GM10266 (cell line): ENCODE results near the gene SSTR3.
A peak's percentile ranks its signal among the peaks of the same experiment; 100 is the strongest.
"Not testable (repeated sequence)": the region's sequence is repeated elsewhere in the genome, so short reads cannot be mapped to it uniquely, and the experiment has no call there.

Experiments used
- DNase-seq: peaks from one replicate; pipeline ENCODE4 v3.0.0; 2012; ENCODE audit errors: extremely low spot score
- CTCF ChIP-seq: IDR thresholded peaks from 2 replicates; pipeline ENCODE4 v1.5.1; 2012; ENCODE audit warnings: mild to moderate bottlenecking, low read depth; ENCODE audit not compliant: control insufficient read depth, insufficient read depth; ENCODE audit errors: missing control alignments

Gene SSTR3

GRCh38 chr22:37234736-37235711, 22.7 kb upstream of the SSTR3 start:
- no peak for DNase-seq
- no peak for TF ChIP-seq CTCF

- TF ChIP-seq CTCF: no peak
- DNase-seq: no peak
Measured at GRCh38 chr22:37233751-37234631, 21.7 kb upstream of the SSTR3 start.

- DNase-seq: not testable (repeated sequence)
Measured at GRCh38 chr22:37233371-37233750, 21.1 kb upstream of the SSTR3 start.

GRCh38 chr22:37232140-37232998, 20.1 kb upstream of the SSTR3 start:
- no peak for DNase-seq
- TF ChIP-seq CTCF: no peak

- DNase-seq: no peak
- no peak for TF ChIP-seq CTCF
Measured at GRCh38 chr22:37231406-37232139, 19.3 kb upstream of the SSTR3 start.

DNA sequence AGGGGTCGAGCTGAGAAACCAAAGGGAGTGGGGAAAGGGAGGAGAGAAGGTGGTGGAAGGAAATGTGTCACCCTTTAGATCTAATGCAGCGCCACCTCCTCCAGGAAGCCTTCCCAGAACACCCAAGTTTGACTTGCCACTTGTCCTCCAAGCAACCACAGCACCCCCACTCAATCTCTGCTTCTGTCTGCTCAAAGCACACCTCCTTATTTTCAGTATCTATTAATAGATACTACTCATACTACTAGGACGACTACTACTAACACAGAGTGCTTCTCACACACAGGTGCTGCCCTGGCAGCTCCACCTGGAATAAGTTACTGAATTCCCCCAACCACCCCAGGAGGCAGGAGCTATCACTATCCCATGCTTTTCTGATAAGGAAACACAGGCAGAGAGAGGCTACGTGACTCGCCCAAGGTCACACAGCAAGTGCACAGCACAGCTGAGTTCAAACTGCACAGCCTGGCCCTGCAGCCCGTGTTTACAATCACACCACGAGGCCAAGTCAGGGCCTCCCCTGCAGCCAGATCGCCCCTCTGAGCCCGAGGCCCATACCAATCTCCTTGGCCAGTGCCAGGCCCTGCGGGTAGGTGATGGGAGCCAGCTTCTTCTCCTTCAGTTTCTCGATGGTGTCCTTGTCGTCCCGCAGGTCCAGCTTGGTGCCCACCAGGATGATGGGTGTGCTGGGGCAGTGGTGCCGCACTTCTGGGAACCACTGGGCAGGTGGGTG, 18.6 kb upstream of the SSTR3 start:
- DNase-seq: peak; percentile 62
- TF ChIP-seq CTCF: no peak
